Stimulated activated naive B cell treated with anti-CD40 and anti-IgM and Interleukin-4, amounts not matched to agents 10 μg/mL and 1 μg/mL and 100 μg/mL, for 72 hours (primary cell): ENCODE results near the gene BEGAIN.

Experiments
- ATAC-seq, 2 donors: fragments of 150-1000 bp; cut with Tn5 transposase; replicated peaks; 2 replicates each; pipeline ENCODE4 v1.10.0; 2021; ENCODE audit warnings: moderate library complexity in 1 of 2
- DNase-seq: peaks from one replicate; pipeline ENCODE4 v3.0.0; 2021
- H3K27ac Mint-ChIP-seq: one replicate; pipeline ENCODE4 v1.8.0; 2022; ENCODE audit warnings: mild to moderate bottlenecking, mixed read lengths
- H3K27me3 Mint-ChIP-seq, 2 donors: one replicate each; pipeline ENCODE4 v1.8.0; 2022; ENCODE audit warnings: mixed read lengths in 2 of 2
- H3K36me3 Mint-ChIP-seq, 2 donors: one replicate each; pipeline ENCODE4 v1.8.0; 2022; ENCODE audit warnings: mixed read lengths in 2 of 2, mild to moderate bottlenecking in 1 of 2
- H3K4me1 Mint-ChIP-seq, 2 donors: one replicate each; pipeline ENCODE4 v1.8.0; 2022; ENCODE audit warnings: mixed read lengths in 2 of 2, mild to moderate bottlenecking in 1 of 2
- H3K4me3 Mint-ChIP-seq, 2 donors: one replicate each; pipeline ENCODE4 v1.8.0; 2022; ENCODE audit warnings: mild to moderate bottlenecking in 2 of 2, mixed read lengths in 2 of 2, moderate library complexity in 1 of 2
- H3K9me3 Mint-ChIP-seq, 2 donors: one replicate each; pipeline ENCODE4 v1.8.0; 2022; ENCODE audit warnings: mixed read lengths in 2 of 2, mild to moderate bottlenecking in 1 of 2

The BEGAIN gene

GRCh38 chr14:100586403-100587085 lies 673 bp downstream of the BEGAIN start:
- Mint-ChIP-seq H3K27ac (no peak overlapping the region), H3K27me3 (peaks cover 38 to 57% of the 10 kb centered on the region in 2 donors), H3K36me3 (no peaks in the 10 kb centered on the region), H3K9me3 (no peaks in the 10 kb centered on the region), H3K4me3 (peak overlapping the region; percentile 55 to 58), H3K4me1 (peaks cover 0 to 8% of the 10 kb centered on the region in 2 donors)
- DNase-seq (no peak), ATAC-seq (peak; percentile 45 to 47)

- no peak for DNase-seq
- H3K27ac Mint-ChIP-seq = no peak overlapping the region
- peaks cover 35 to 52% of the 10 kb centered on the region in 2 donors for H3K27me3 Mint-ChIP-seq
- ATAC-seq = no peak
- H3K4me1 Mint-ChIP-seq = peaks cover 0 to 8% of the 10 kb centered on the region in 2 donors
- no peaks in the 10 kb centered on the region for H3K36me3 Mint-ChIP-seq
- peak overlapping the region; percentile 55 to 58 for H3K4me3 Mint-ChIP-seq
- no peaks in the 10 kb centered on the region for H3K9me3 Mint-ChIP-seq
Measured at GRCh38 chr14:100586153-100586402, 1.1 kb downstream of the BEGAIN start.

GRCh38 chr14:100585448-100586152 lies 1.6 kb downstream of the BEGAIN start:
- no peaks in the 10 kb centered on the region for H3K9me3 Mint-ChIP-seq
- H3K27ac Mint-ChIP-seq = no peak overlapping the region
- H3K36me3 Mint-ChIP-seq = no peaks in the 10 kb centered on the region
- H3K4me3 Mint-ChIP-seq = peak overlapping the region in 1 of 2 donors; percentile 58
- ATAC-seq = no peak
- H3K4me1 Mint-ChIP-seq = peaks cover 0 to 8% of the 10 kb centered on the region in 2 donors
- no peak for DNase-seq
- H3K27me3 Mint-ChIP-seq = peaks cover 31 to 47% of the 10 kb centered on the region in 2 donors

GRCh38 chr14:100584056-100585031 lies 2.9 kb downstream of the BEGAIN start:
- no peak for DNase-seq
- no peak overlapping the region for H3K27ac Mint-ChIP-seq
- no peaks in the 10 kb centered on the region for H3K9me3 Mint-ChIP-seq
- H3K36me3 Mint-ChIP-seq = no peaks in the 10 kb centered on the region
- peak in 1 of 2 donors; percentile 21 for ATAC-seq
- no peak overlapping the region for H3K4me3 Mint-ChIP-seq
- H3K27me3 Mint-ChIP-seq = peaks cover 22 to 35% of the 10 kb centered on the region in 2 donors
- peaks cover 0 to 8% of the 10 kb centered on the region in 2 donors for H3K4me1 Mint-ChIP-seq

DNA sequence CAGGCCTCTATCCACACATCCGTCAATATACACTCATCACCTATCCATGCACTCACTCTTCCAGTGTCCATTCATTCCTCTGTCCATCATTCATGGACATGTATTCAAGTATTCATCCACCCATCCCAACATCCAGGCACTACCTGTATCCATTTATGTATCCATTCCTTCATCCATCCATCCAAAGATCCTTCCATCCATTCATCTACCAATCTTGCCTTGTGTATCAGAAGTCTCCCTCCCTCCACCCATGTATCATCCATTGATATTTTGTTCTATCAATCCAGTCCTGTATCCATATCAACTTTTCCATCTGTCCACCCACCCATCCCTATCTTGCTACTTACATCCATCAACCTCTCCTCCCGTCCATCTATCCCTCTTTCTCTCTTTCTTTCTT lies 4.0 kb downstream of the BEGAIN start:
- no peak overlapping the region for H3K27ac Mint-ChIP-seq
- H3K36me3 Mint-ChIP-seq = no peaks in the 10 kb centered on the region

GRCh38 chr14:100582496-100583165 lies 4.6 kb downstream of the BEGAIN start:
- no peak for ATAC-seq
- H3K36me3 Mint-ChIP-seq = no peaks in the 10 kb centered on the region

More for the DNA sequence above, 4.0 kb downstream of the BEGAIN start:
- ATAC-seq = no peak
- H3K4me1 Mint-ChIP-seq = peaks cover 0 to 5% of the 10 kb centered on the region in 2 donors
- no peak overlapping the region for H3K4me3 Mint-ChIP-seq
- H3K9me3 Mint-ChIP-seq = no peaks in the 10 kb centered on the region
- DNase-seq = no peak
- H3K27me3 Mint-ChIP-seq = peaks cover 18 to 28% of the 10 kb centered on the region in 2 donors

GRCh38 chr14:100581228-100582145 lies 5.7 kb downstream of the BEGAIN start:
- DNase-seq (no peak), ATAC-seq (no peak)
- H3K4me1 Mint-ChIP-seq = no peaks in the 10 kb centered on the region
- H3K36me3 Mint-ChIP-seq = no peaks in the 10 kb centered on the region
- H3K27ac Mint-ChIP-seq = no peak overlapping the region
- H3K9me3 Mint-ChIP-seq = no peaks in the 10 kb centered on the region
- no peak overlapping the region for H3K4me3 Mint-ChIP-seq
- H3K27me3 Mint-ChIP-seq = peaks cover 12 to 21% of the 10 kb centered on the region in 2 donors

More at GRCh38 chr14:100582496-100583165, 4.6 kb downstream of the BEGAIN start:
- Mint-ChIP-seq H3K4me1 (no peaks in the 10 kb centered on the region), H3K9me3 (no peaks in the 10 kb centered on the region), H3K27ac (no peak overlapping the region), H3K27me3 (peaks cover 12 to 21% of the 10 kb centered on the region in 2 donors), H3K4me3 (no peak overlapping the region)
- DNase-seq = no peak

DNA sequence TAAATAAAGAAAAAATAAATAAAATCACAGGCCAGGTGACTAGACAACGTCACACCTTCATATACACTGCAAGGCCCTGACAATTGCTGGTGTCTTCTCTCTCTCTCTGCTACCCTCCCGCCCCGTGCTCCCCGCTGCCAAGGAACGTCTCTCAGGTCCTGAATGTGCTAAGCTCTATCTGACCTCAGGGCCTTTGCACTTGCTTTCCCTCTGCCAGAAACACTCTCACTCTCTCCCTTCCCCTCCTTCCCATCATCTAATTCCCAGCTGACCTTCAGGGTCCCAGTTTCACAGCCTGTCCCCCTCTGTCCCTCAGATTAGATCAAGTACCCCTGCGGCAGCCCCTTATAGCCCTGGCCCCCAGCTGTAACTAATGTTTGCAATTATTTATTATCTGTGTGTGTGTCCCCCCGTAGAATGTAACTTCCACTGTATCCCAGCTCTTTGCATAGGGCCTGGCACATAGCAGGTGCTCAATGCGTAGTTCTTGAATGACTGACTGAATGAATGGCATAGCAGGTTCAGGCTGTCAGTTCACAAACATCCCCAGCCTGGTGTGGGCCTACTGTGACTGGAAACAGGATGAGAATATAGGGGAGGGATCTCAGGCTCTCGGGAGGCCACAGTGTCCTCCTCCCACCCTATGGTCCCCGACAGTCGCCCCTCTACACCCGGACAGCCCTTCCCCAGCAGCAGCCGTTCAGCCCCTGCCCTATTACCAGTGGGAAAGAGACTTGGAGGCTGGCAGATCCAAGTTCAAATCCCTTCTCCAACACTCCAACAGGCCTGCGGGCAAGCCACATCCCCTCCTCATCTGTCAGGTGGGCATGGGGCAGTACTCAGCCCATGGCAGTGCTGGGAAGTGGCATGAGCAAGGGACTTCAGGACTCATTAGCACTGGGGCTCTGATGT lies 6.6 kb downstream of the BEGAIN start:
- ATAC-seq (no peak), DNase-seq (no peak)
- Mint-ChIP-seq H3K9me3 (no peaks in the 10 kb centered on the region), H3K4me1 (no peaks in the 10 kb centered on the region), H3K27me3 (peaks cover 8 to 14% of the 10 kb centered on the region in 2 donors), H3K36me3 (no peaks in the 10 kb centered on the region), H3K27ac (no peak overlapping the region), H3K4me3 (no peak overlapping the region)

GRCh38 chr14:100578552-100578951 lies 8.7 kb downstream of the BEGAIN start:
- H3K27me3 Mint-ChIP-seq = peaks cover 3 to 6% of the 10 kb centered on the region in 2 donors
- peaks cover 1 to 6% of the 10 kb centered on the region in 2 donors for H3K4me1 Mint-ChIP-seq
- no peaks in the 10 kb centered on the region for H3K36me3 Mint-ChIP-seq
- H3K4me3 Mint-ChIP-seq = no peak overlapping the region
- ATAC-seq (no peak), DNase-seq (no peak)
- no peaks in the 10 kb centered on the region for H3K9me3 Mint-ChIP-seq
- no peak overlapping the region for H3K27ac Mint-ChIP-seq

DNA sequence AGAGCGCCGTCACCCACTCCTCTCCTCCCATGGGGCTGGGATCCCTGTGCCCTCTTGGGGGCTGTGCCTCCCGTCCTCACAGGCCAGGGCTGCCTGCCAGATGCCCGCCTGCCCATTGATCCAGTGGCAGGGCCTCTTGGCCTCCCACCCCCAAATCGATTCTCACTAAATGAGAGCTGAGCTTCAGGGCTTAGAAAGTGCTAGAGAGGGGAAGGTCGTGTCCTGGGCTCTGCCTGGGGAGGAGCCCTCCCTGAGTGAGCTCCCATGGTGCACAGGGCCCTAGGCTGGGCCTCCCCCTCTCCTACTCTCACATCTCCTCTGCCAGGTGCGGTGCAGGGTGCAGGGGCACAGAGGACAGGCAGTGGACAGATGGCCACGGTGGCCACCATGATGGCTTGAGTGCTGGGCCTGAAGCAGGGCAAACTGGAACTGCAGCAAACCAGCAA lies 9.2 kb downstream of the BEGAIN start:
- Mint-ChIP-seq H3K4me3 (no peak overlapping the region), H3K4me1 (peaks cover 5 to 11% of the 10 kb centered on the region in 2 donors), H3K27ac (no peak overlapping the region), H3K27me3 (peaks cover 6 to 9% of the 10 kb centered on the region in 2 donors), H3K9me3 (no peaks in the 10 kb centered on the region), H3K36me3 (no peaks in the 10 kb centered on the region)
- DNase-seq (no peak), ATAC-seq (no peak)

- Mint-ChIP-seq H3K4me1 (peaks cover 11 to 17% of the 10 kb centered on the region in 2 donors), H3K36me3 (no peaks in the 10 kb centered on the region), H3K9me3 (no peaks in the 10 kb centered on the region), H3K27me3 (peaks cover 10 to 14% of the 10 kb centered on the region in 2 donors), H3K27ac (no peak overlapping the region), H3K4me3 (no peak overlapping the region)
- ATAC-seq (no peak), DNase-seq (no peak)
Measured at GRCh38 chr14:100577321-100577985, 9.8 kb downstream of the BEGAIN start.
